HG03045 (cell line): ENCODE data around the gene PRB3.

Experiments used
- ATAC-seq: cut with Tn5 transposase; IDR thresholded peaks from one replicate; pipeline ENCODE4 v1.9.1; 2021; ENCODE audit warnings: mild to moderate bottlenecking, moderate library complexity; ENCODE audit not compliant: unreplicated experiment

Gene PRB3

GRCh38 chr12:11269607-11270006, at the start of gene PRB3:
TSS of gene PRB3 (minus strand) at chr12:11269707. CDS start at chr12:11269669, 38 bp downstream.
- ATAC-seq, result no peak

- no peak for ATAC-seq
These were observed 40.8 kb upstream of the PRB3 start, which contains the start of gene PRB4 for GRCh38 chr12:11310336-11310735. TSS of gene PRB4 (minus strand) at chr12:11310436. CDS start at chr12:11310398, 38 bp downstream.

GRCh38 chr12:11307143-11307542, 37.6 kb upstream of the PRB3 start:
- no peak for ATAC-seq

GRCh38 chr12:11273449-11273848, 3.9 kb upstream of the PRB3 start:
- no peak for ATAC-seq

- ATAC-seq, result no peak
These were observed 5.0 kb downstream of the PRB3 start for GRCh38 chr12:11264501-11264900.

GRCh38 chr12:11246489-11246888, 23.0 kb downstream of the PRB3 start:
- no peak for ATAC-seq

- ATAC-seq, result no peak
These were observed 26.9 kb downstream of the PRB3 start for GRCh38 chr12:11242656-11243055.

- no peak for ATAC-seq
These were observed 29.1 kb downstream of the PRB3 start for GRCh38 chr12:11240348-11240930.

GRCh38 chr12:11238275-11238674, 31.2 kb downstream of the PRB3 start:
- ATAC-seq, result no peak

GRCh38 chr12:11233532-11233931, 36.0 kb downstream of the PRB3 start:
- no peak for ATAC-seq

- no peak for ATAC-seq
These were observed 41.1 kb downstream of the PRB3 start for GRCh38 chr12:11228296-11228879.

- no peak for ATAC-seq
These were observed 42.1 kb downstream of the PRB3 start for GRCh38 chr12:11227373-11227772.
